HepG2 (cell line): ENCODE results near the gene NFYC. TPM values are rescaled to one million over a fixed set of nuclear protein-coding genes. Genes with fewer than 3 reads are reported as not detected.

Experiments
- ATAC-seq: fragments of 200-7000 bp; cut with Tn5 transposase; 3 replicates; pipeline ENCODE4 v1.9.1; 2020; ENCODE audit warnings: mild to moderate bottlenecking, moderate library complexity
- BruUV-seq: library from RNA; stranded (reverse); fragments of 400-500 nt; replicated peaks from 2 replicates; lab custom pipeline; 2021; lab: Mats Ljungman, UMichigan
- CTCF ChIA-PET: fragments of 300-600 bp; formaldehyde crosslinking; extraction: SDS; loops from one replicate; lab custom pipeline; 2021; ENCODE audit warnings: low total read pairs, inconsistent platforms, low intra/inter-chr PET ratio; lab: Yijun Ruan, JAX
- POLR2A ChIA-PET: fragments of 350-600 bp; sonication (Branson Sonifier 250); formaldehyde crosslinking; loops from one replicate; lab custom pipeline; 2020; ENCODE audit warnings: antibody characterized with exemption, inconsistent platforms; lab: Yijun Ruan, JAX
- DNase-seq: peaks from one replicate; pipeline ENCODE4 v3.0.0-alpha.2; 2015; ENCODE audit warnings: low spot score
- FAIRE-seq: peaks from 3 replicates; lab custom pipeline; 2011; peaks lifted over from hg19 to GRCh38; lab: Jason Lieb, UNC
- H2AFZ ChIP-seq: one replicate; pipeline ENCODE4 v1.6.1; 2011; ENCODE audit warnings: low read length, inconsistent platforms
- H3K27ac ChIP-seq: fragments of 300-600 bp; 3 replicates; pipeline ENCODE4 v1.8.0; 2011; ENCODE audit warnings: mixed run types, mild to moderate bottlenecking, mixed read lengths, low read length, inconsistent platforms; ENCODE audit not compliant: insufficient read depth; ENCODE audit errors: extremely low read length
- H3K27me3 ChIP-seq, 2 experiments: fragments of 200-600 bp in 1 of 2; 2 replicates in 1 of 2; 3 replicates in 1 of 2; pipeline versions ENCODE4 v1.6.0 to v1.8.0; 2011; ENCODE audit warnings: low read length in 2 of 2, mild to moderate bottlenecking in 2 of 2, moderate library complexity in 2 of 2, inconsistent platforms in 1 of 2; ENCODE audit not compliant: insufficient read depth in 2 of 2, control insufficient read depth in 1 of 2
- H3K36me3 ChIP-seq, 2 experiments: fragments of 200-600 bp in 1 of 2; replicated peaks in 1 of 2; 2 replicates in 1 of 2; 3 replicates in 1 of 2; pipeline versions ENCODE4 v1.5.1 to v1.8.0; 2011; ENCODE audit warnings: low read length in 2 of 2, inconsistent platforms in 1 of 2; ENCODE audit not compliant: insufficient read depth in 2 of 2, control insufficient read depth in 1 of 2
- H3K4me1 ChIP-seq: 2 replicates; pipeline ENCODE4 v1.5.1; 2012; ENCODE audit warnings: low read length, inconsistent platforms; ENCODE audit not compliant: insufficient read depth
- H3K4me2 ChIP-seq: 2 replicates; pipeline ENCODE4 v1.6.0; 2011; ENCODE audit warnings: low read depth, low read length, inconsistent platforms
- H3K4me3 ChIP-seq, 3 experiments: fragments of 200-600 bp in 1 of 3; sonication (generic), shearing (Covaris generic) in 1 of 3; replicated peaks in 1 of 3; 2 replicates each; pipeline ENCODE4 v1.5.1; 2011 to 2016; ENCODE audit warnings: low read length in 3 of 3, inconsistent platforms in 2 of 3, low read depth in 2 of 3, mild to moderate bottlenecking in 2 of 3, control low read depth in 1 of 3, mixed read lengths in 1 of 3; ENCODE audit not compliant: insufficient read depth in 1 of 3
- H3K79me2 ChIP-seq: one replicate; pipeline ENCODE4 v1.6.1; 2011; ENCODE audit warnings: low read length, inconsistent platforms; ENCODE audit not compliant: insufficient read depth
- H3K9ac ChIP-seq: 2 replicates; pipeline ENCODE4 v1.6.0; 2011; ENCODE audit warnings: mild to moderate bottlenecking, low read depth, low read length, inconsistent platforms; ENCODE audit not compliant: insufficient read depth
- H3K9me3 ChIP-seq: 2 replicates; pipeline ENCODE4 v1.5.1; 2012; ENCODE audit warnings: mild to moderate bottlenecking, low read length
- H4K20me1 ChIP-seq: 2 replicates; pipeline ENCODE4 v1.6.0; 2011; ENCODE audit warnings: inconsistent platforms, mild to moderate bottlenecking, low read length, moderate library complexity; ENCODE audit not compliant: insufficient read depth
- ATRX ChIP-seq: sonication (generic); formaldehyde crosslinking; IDR thresholded peaks from 2 replicates; pipeline ENCODE4 v1.4.0; 2020; ENCODE audit warnings: missing genetic modification reagents, borderline replicate concordance
- ELF3 ChIP-seq: IDR thresholded peaks from 2 replicates; pipeline ENCODE4 v1.6.1; 2016; ENCODE audit warnings: missing genetic modification reagents, missing compliant biosample characterization
- GTF3A ChIP-seq: sonication (generic); formaldehyde crosslinking; conservative IDR thresholded peaks from 2 replicates; pipeline ENCODE4 v1.4.0; 2020; ENCODE audit warnings: mild to moderate bottlenecking, missing genetic modification reagents
- MATR3 ChIP-seq: sonication (generic); formaldehyde crosslinking; IDR thresholded peaks from 2 replicates; pipeline ENCODE4 v1.4.0; 2020; ENCODE audit warnings: missing genetic modification reagents
- MTF2 ChIP-seq: sonication (generic); formaldehyde crosslinking; IDR thresholded peaks from 2 replicates; pipeline ENCODE4 v1.5.0; 2020; ENCODE audit warnings: missing genetic modification reagents, borderline replicate concordance
- NFE2L1 ChIP-seq: sonication (generic); formaldehyde crosslinking; IDR thresholded peaks from 2 replicates; pipeline ENCODE4 v1.4.0; 2020; ENCODE audit warnings: missing genetic modification reagents, mild to moderate bottlenecking, borderline replicate concordance
- NFKB2 ChIP-seq: sonication (generic); formaldehyde crosslinking; IDR thresholded peaks from 2 replicates; pipeline ENCODE4 v1.4.0; 2020; ENCODE audit warnings: missing genetic modification reagents, borderline replicate concordance
- POGZ ChIP-seq: sonication (generic); formaldehyde crosslinking; IDR thresholded peaks from 2 replicates; pipeline ENCODE4 v1.4.0; 2020; ENCODE audit warnings: mild to moderate bottlenecking, missing genetic modification reagents
- SMC3 ChIP-seq: IDR thresholded peaks from 2 replicates; pipeline ENCODE4 v1.6.1; 2011; ENCODE audit warnings: low read length, improper control_type of control experiment
- TARDBP ChIP-seq: sonication (generic); formaldehyde crosslinking; IDR thresholded peaks from 2 replicates; pipeline ENCODE4 v1.8.0; 2022; ENCODE audit warnings: mild to moderate bottlenecking, missing genetic modification reagents
- YY1 ChIP-seq: IDR thresholded peaks from 2 replicates; pipeline ENCODE4 v1.6.1; 2011; ENCODE audit warnings: low read length, low read depth, moderate library complexity, mild to moderate bottlenecking; ENCODE audit not compliant: insufficient read depth, insufficient replicate concordance
- ZBTB38 ChIP-seq: sonication (generic); formaldehyde crosslinking; IDR thresholded peaks from 2 replicates; pipeline ENCODE4 v1.5.1; 2020; ENCODE audit warnings: mild to moderate bottlenecking, missing genetic modification reagents
- ZNF121 ChIP-seq: sonication (generic); formaldehyde crosslinking; IDR thresholded peaks from 2 replicates; pipeline ENCODE4 v1.5.0; 2020; ENCODE audit warnings: mild to moderate bottlenecking, missing genetic modification reagents
- ZNF160 ChIP-seq: sonication (generic); formaldehyde crosslinking; IDR thresholded peaks from 2 replicates; pipeline ENCODE4 v1.8.0; 2022; ENCODE audit warnings: mild to moderate bottlenecking, inconsistent platforms, missing genetic modification reagents
- ZNF564 ChIP-seq: sonication (generic); formaldehyde crosslinking; IDR thresholded peaks from 2 replicates; pipeline ENCODE4 v1.8.1; 2023; ENCODE audit warnings: mild to moderate bottlenecking, missing genetic modification reagents
- ZNF598 ChIP-seq: sonication (generic); formaldehyde crosslinking; IDR thresholded peaks from 2 replicates; pipeline ENCODE4 v1.5.1; 2020; ENCODE audit warnings: mild to moderate bottlenecking, missing genetic modification reagents, borderline replicate concordance
- WGBS: methylation state at CpG from one replicate; pipeline ENCODE4 v1.1.6; 2017; ENCODE audit warnings: low lambda C conversion rate; 5-methylcytosine and 5-hydroxymethylcytosine counted together
- in situ Hi-C: cut with HindIII; loops from 2 replicates; pipeline ENCODE4 v1.10.0; 2017; ENCODE audit warnings: low pct_unique_long_range_greater_than_20kb; ENCODE audit not compliant: extremely low pct_ligation_motif_present
- intact Hi-C: fragments of 100-400 bp; cut with micrococcal nuclease; formaldehyde crosslinking; loops from one replicate; pipeline ENCODE4 v1.10.0; 2022; ENCODE audit not compliant: unreplicated experiment
- polyA plus RNA-seq, 8 experiments: library from polyadenylated mRNA; depleted of rRNA in 3 of 8; stranded (reverse) in 7 of 8; unstranded in 1 of 8; fragments of >200 nt; fragmentation: Illumina TruSeq in 4 of 8; extraction: Trizol in 4 of 8; gene quantifications; 2 replicates each; pipeline versions ENCODE4 v1.2.1 to v1.2.3, GENCODE V29; 2011 to 2016; ENCODE audit warnings: low read depth in 4 of 8, missing spikeins in 1 of 8, mixed read lengths in 1 of 8; ENCODE audit not compliant: insufficient read depth in 1 of 8
- total RNA-seq, 5 experiments: library from RNA; depleted of rRNA; stranded (reverse); fragments of >200 nt; fragmentation: Illumina TruSeq; extraction: Trizol; gene quantifications; 2 replicates each; pipeline ENCODE4 v1.2.3, GENCODE V29; 2016; ENCODE audit warnings: low read depth in 1 of 5
- TF ChIP-seq, protein P1 (sequence below): sonication (generic); formaldehyde crosslinking; IDR thresholded peaks from 2 replicates; pipeline ENCODE4 v1.5.0; 2020; ENCODE audit warnings: missing genetic modification reagents

The NFYC gene
- total and polyA plus RNA-seq, 2 of the 13 experiments (the other 11 are each of a cell fraction or from before 2014, with no cell fraction given): 33.9 to 73.7 TPM

DNA sequence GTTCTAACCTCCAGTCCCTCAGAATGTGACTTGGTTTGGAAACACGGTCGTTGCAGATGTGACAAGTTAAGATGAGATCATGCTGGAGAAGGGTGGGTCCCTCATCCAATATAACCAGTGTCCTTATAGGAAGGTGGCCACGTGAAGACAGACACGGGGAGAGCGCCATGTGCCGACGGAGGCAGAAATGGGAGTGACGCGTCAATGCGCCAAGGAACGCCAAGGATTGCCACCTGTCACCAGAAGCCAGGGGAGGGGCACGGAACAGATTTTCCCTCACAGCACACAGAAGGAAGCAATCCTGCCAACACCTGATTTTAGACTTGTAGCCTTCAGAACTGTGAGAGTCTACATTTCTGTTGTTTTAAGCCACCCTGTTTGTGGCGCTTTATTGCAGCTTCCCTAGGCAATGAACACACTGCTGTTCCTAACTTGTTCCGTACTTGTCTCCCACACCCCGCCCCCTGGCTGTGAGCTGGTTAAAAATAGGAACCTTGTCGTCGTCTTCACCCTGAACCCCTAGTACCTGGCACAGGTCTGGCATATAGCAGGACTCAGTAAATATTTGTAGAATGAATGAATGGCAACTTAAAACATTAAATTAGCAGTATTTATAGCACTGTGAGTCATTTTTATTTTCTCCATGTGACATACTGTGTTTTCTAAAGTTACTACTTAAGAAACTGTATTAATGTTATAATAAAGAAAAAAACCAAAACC is 40.2 kb upstream of the NFYC start:
- no peaks in the 10 kb centered on the region for H3K36me3 ChIP-seq
- H3K79me2 ChIP-seq: no peaks in the 10 kb centered on the region
- intact Hi-C loops: no loop called here
- ChIA-PET CTCF (no interaction called here), POLR2A (no interaction called here)
- H3K27me3 ChIP-seq: no peaks in the 10 kb centered on the region
- FAIRE-seq (no peak), ATAC-seq (no peak), DNase-seq (no peak)
- TF ChIP-seq ZNF564 (CRISPR knock-in tag) (no peak), MATR3 (CRISPR knock-in tag) (no peak), GTF3A (CRISPR knock-in tag) (no peak), ZBTB38 (CRISPR knock-in tag) (no peak), ZNF160 (no peak), YY1 (no peak), ZNF598 (CRISPR knock-in tag) (no peak), ELF3 (no peak), POGZ (CRISPR knock-in tag) (no peak), ATRX (no peak), TARDBP (no peak), NFE2L1 (no peak), NFKB2 (CRISPR knock-in tag) (no peak), ZNF121 (no peak), MTF2 (CRISPR knock-in tag) (no peak), SMC3 (no peak)
- TF ChIP-seq, protein P1, sequence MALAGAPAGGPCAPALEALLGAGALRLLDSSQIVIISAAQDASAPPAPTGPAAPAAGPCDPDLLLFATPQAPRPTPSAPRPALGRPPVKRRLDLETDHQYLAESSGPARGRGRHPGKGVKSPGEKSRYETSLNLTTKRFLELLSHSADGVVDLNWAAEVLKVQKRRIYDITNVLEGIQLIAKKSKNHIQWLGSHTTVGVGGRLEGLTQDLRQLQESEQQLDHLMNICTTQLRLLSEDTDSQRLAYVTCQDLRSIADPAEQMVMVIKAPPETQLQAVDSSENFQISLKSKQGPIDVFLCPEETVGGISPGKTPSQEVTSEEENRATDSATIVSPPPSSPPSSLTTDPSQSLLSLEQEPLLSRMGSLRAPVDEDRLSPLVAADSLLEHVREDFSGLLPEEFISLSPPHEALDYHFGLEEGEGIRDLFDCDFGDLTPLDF (CRISPR knock-in tag): no peak
- no peak overlapping the region for H2AFZ ChIP-seq
- H4K20me1 ChIP-seq: no peaks in the 10 kb centered on the region
- no peak overlapping the region for H3K4me3 ChIP-seq
- BruUV-seq: no TSS peak
- in situ Hi-C loops: no loop called here
- H3K9ac ChIP-seq: no peak overlapping the region
- no peak overlapping the region for H3K27ac ChIP-seq
- no peak overlapping the region for H3K4me2 ChIP-seq
- peaks cover 11% of the 10 kb centered on the region for H3K4me1 ChIP-seq
- no peaks in the 10 kb centered on the region for H3K9me3 ChIP-seq
- WGBS: 76% methylated on average over 17 of the region's 17 CpGs
